Fibroblast of skin of abdomen (primary cell): ENCODE results near the gene ADAMTS2.
"Not testable (repeated sequence)": the region's sequence is repeated elsewhere in the genome, so short reads cannot be mapped to it uniquely, and the experiment has no call there.

Source experiments
- DNase-seq: peaks from one replicate; pipeline ENCODE4 v3.0.0-alpha.2; 2013

ADAMTS2 gene

GRCh38 chr5:179122411-179123108 lies 222.7 kb downstream of the ADAMTS2 start:
- DNase-seq, result no peak

- no peak for DNase-seq
Observed at GRCh38 chr5:179121667-179122111, 223.6 kb downstream of the ADAMTS2 start.

- no peak for DNase-seq
Observed at GRCh38 chr5:179120951-179121666, 224.2 kb downstream of the ADAMTS2 start.

GRCh38 chr5:179120421-179120861 lies 224.8 kb downstream of the ADAMTS2 start:
- DNase-seq, result no peak

GRCh38 chr5:179119415-179120170 lies 225.7 kb downstream of the ADAMTS2 start:
- no peak for DNase-seq

- no peak for DNase-seq
Observed at GRCh38 chr5:179118756-179119414, 226.4 kb downstream of the ADAMTS2 start.

GRCh38 chr5:179118338-179118737 lies 226.9 kb downstream of the ADAMTS2 start:
- no peak for DNase-seq

- DNase-seq, result no peak
Observed at GRCh38 chr5:179115845-179116524, 229.3 kb downstream of the ADAMTS2 start.

- DNase-seq, result no peak
Observed at GRCh38 chr5:179115307-179115706, 230.0 kb downstream of the ADAMTS2 start.

GRCh38 chr5:179114756-179115155 lies 230.5 kb downstream of the ADAMTS2 start:
- DNase-seq, result no peak

GRCh38 chr5:179113945-179114641 lies 231.2 kb downstream of the ADAMTS2 start:
- DNase-seq, result no peak

- no peak for DNase-seq
Observed at GRCh38 chr5:179113143-179113530, 232.1 kb downstream of the ADAMTS2 start.

- no peak for DNase-seq
Observed at GRCh38 chr5:179112469-179113142, 232.7 kb downstream of the ADAMTS2 start.

- DNase-seq, result no peak
Observed at GRCh38 chr5:179111267-179112207, 233.7 kb downstream of the ADAMTS2 start.

GRCh38 chr5:179110528-179110927 lies 234.7 kb downstream of the ADAMTS2 start:
- no peak for DNase-seq

GRCh38 chr5:179101282-179101681 lies 244.0 kb downstream of the ADAMTS2 start:
- DNase-seq, result not testable (repeated sequence)

- no peak for DNase-seq
Observed at GRCh38 chr5:179089502-179089901, 255.8 kb downstream of the ADAMTS2 start.

GRCh38 chr5:179080724-179081123 lies 264.5 kb downstream of the ADAMTS2 start:
- DNase-seq, result no peak

GRCh38 chr5:179079165-179079987 lies 265.9 kb downstream of the ADAMTS2 start:
- no peak for DNase-seq
